ENCODE measurements around the gene EIF3L.

The EIF3L gene

GRCh38 chr22:37855462-37855861, 6.2 kb downstream of the EIF3L start:
- DNase-seq, result no peak

GRCh38 chr22:37860796-37861421, 11.7 kb downstream of the EIF3L start:
- DNase-seq, result no peak

GRCh38 chr22:37862570-37863325, 13.5 kb downstream of the EIF3L start:
- DNase-seq, result no peak

GRCh38 chr22:37865510-37865909, 16.3 kb downstream of the EIF3L start:
- no peak for DNase-seq

GRCh38 chr22:37870273-37870672, 21.1 kb downstream of the EIF3L start:
- no peak for DNase-seq

GRCh38 chr22:37880668-37881440, 31.6 kb downstream of the EIF3L start:
- DNase-seq, result peak; percentile 60

GRCh38 chr22:37884420-37884819, 35.2 kb downstream of the EIF3L start:
- no peak for DNase-seq

GRCh38 chr22:37887584-37888378, 38.6 kb downstream of the EIF3L start:
- peak; percentile 99 for DNase-seq

GRCh38 chr22:37891926-37892325, 42.7 kb downstream of the EIF3L start:
- no peak for DNase-seq

GRCh38 chr22:37892566-37893335, 43.5 kb downstream of the EIF3L start:
- no peak for DNase-seq

- no peak for DNase-seq
These were observed 44.4 kb downstream of the EIF3L start for GRCh38 chr22:37893583-37893983.

GRCh38 chr22:37894939-37895670, 45.9 kb downstream of the EIF3L start:
- no peak for DNase-seq

GRCh38 chr22:37896181-37896592, 47.0 kb downstream of the EIF3L start:
- DNase-seq, result no peak

GRCh38 chr22:37896939-37897338, 47.7 kb downstream of the EIF3L start:
- DNase-seq, result no peak

- no peak for DNase-seq
These were observed 48.6 kb downstream of the EIF3L start for GRCh38 chr22:37897807-37898206.

GRCh38 chr22:37898441-37899181, 49.4 kb downstream of the EIF3L start:
- peak; percentile 41 for DNase-seq

- peak; percentile 100 for DNase-seq
These were observed 55.6 kb downstream of the EIF3L start for GRCh38 chr22:37904572-37905533.

- DNase-seq, result peak; percentile 91
These were observed 56.5 kb downstream of the EIF3L start, which contains the start of gene MICALL1 for GRCh38 chr22:37905534-37906363. Gene MICALL1, plus strand, starts transcription at chr22:37906297. Its CDS starts 126 bp downstream, at chr22:37906423.

All from fibroblast of skin of scalp (primary cell).